Heart left ventricle (tissue), 16 donors: ENCODE measurements around the gene NIPBL. TPM values are rescaled to one million over a fixed set of nuclear protein-coding genes. Genes with fewer than 3 reads are reported as not detected.
"Not testable (repeated sequence)": the region's sequence is repeated elsewhere in the genome, so short reads cannot be mapped to it uniquely, and the experiment has no call there.

Experiments used
- ATAC-seq, 4 donors: fragments of 200-7000 bp; cut with Tn5 transposase; one replicate each; pipeline ENCODE4 v1.9.1; 2020 to 2022; ENCODE audit warnings: moderate library complexity in 4 of 4, mild to moderate bottlenecking in 3 of 4, moderate number of reproducible peaks in 1 of 4
- DNase-seq, 5 donors: peaks; one replicate each; pipeline ENCODE4 v3.0.0-alpha.2; 2020
- H3K27ac ChIP-seq, 12 donors: fragments of 200-600 bp; sonication (generic) in 4 of 12; one replicate each; pipeline versions ENCODE4 v1.5.0 to v1.8.0; 2016 to 2022; ENCODE audit warnings: mild to moderate bottlenecking in 2 of 12
- H3K27me3 ChIP-seq, 9 donors: fragments of 200-600 bp; sonication (generic) in 2 of 9; one replicate each; pipeline versions ENCODE4 v1.5.1 to v1.8.0; 2016 to 2022; ENCODE audit warnings: mild to moderate bottlenecking in 3 of 9
- H3K36me3 ChIP-seq, 9 donors: fragments of 200-600 bp; sonication (generic) in 2 of 9; one replicate each; pipeline versions ENCODE4 v1.5.0 to v1.8.0; 2018 to 2022; ENCODE audit warnings: mild to moderate bottlenecking in 2 of 9
- H3K4me1 ChIP-seq, 12 donors: fragments of 200-600 bp; sonication (generic) in 4 of 12; one replicate each; pipeline versions ENCODE4 v1.5.0 to v1.8.0; 2016 to 2022; ENCODE audit warnings: mild to moderate bottlenecking in 3 of 12
- H3K4me3 ChIP-seq, 12 donors: fragments of 200-600 bp; sonication (generic) in 4 of 12; one replicate each; pipeline versions ENCODE4 v1.5.0 to v1.8.0; 2017 to 2022; ENCODE audit warnings: mild to moderate bottlenecking in 9 of 12, moderate library complexity in 4 of 12
- H3K9me3 ChIP-seq, 12 donors: fragments of 200-600 bp; sonication (generic) in 4 of 12; one replicate each; pipeline versions ENCODE4 v1.5.0 to v1.8.0; 2016 to 2022; ENCODE audit warnings: mild to moderate bottlenecking in 1 of 12
- POLR2A ChIP-seq, 2 donors: fragments of 450-650 bp; IDR thresholded peaks; one replicate each; pipeline ENCODE4 v1.6.1; 2017; ENCODE audit warnings: antibody characterized with exemption in 2 of 2, mild to moderate bottlenecking in 2 of 2, moderate library complexity in 2 of 2
- WGBS, 4 donors: extraction: QIAGEN DNeasy Blood & Tissue Kit in 2 of 4; methylation state at CpG; one replicate each; pipeline versions ENCODE4 v1.1.5 to v1.1.7; 2013 to 2018; 5-methylcytosine and 5-hydroxymethylcytosine counted together
- intact Hi-C, 10 donors: fragments of 100-400 bp; cut with DNase I; formaldehyde crosslinking; loops; one replicate each; pipeline versions ENCODE4 v1.11.1 to v1.14.2; 2022
- polyA plus RNA-seq, 2 donors: library from polyadenylated mRNA; stranded (reverse); fragments of 200-250 nt; gene quantifications; one replicate each; pipeline ENCODE4 v1.2.3, GENCODE V29; 2013
- total RNA-seq, 9 donors: library from RNA; depleted of rRNA in 2 of 9; stranded (reverse); fragments of >200 nt in 2 of 9; fragmentation: NEBNext Ultra II Directional in 3 of 9; extraction: Animal tissue kit (Norgen Biotek cat#: 25700) in 3 of 9; gene quantifications; one replicate each; pipeline versions ENCODE4 v1.1.0 to v1.2.4, GENCODE V29; 2016 to 2023
- TF ChIP-seq, protein P1 (sequence below), 12 donors: fragments of 200-600 bp; sonication (generic) in 4 of 12; IDR thresholded peaks; one replicate each; pipeline versions ENCODE4 v1.5.0 to v1.8.0; 2018 to 2022; ENCODE audit warnings: antibody characterized with exemption in 12 of 12, mild to moderate bottlenecking in 5 of 12
- donor health status: ischemic (EF 13 %, LVEDD 7.1; RV severe dilation, severe dysfunction).
- donor health status: healthy with polysubstance abuse.
- donor health status: DM: no; HTN: yes; CAD: no.
- donor health status: DM: no; HTN: no; CAD: no.
- donor health status: ischemic (EF 25% LVEDD 6.9; RV normal size, moderate dysfunction).
- donor health status: ischemic (EF 25% LVEDD 5.7; RV mildly dilated, moderate dysfunction).
- donor health status: healthy.
- donor health status: DM: yes; HTN: yes; CAD: no.
- donor health status: ischemic (EF 35%, LVEDD 5.7; RV mildly dilated, moderate dysfunction).
- donor health status: nonischemic (EF 11% LVEDD 7.7; RV severe dilation, severe dysfunction).
- donor health status: DM: yes; HTN: yes; CAD: no.
- donor health status: PGD.
- donor health status: ischemic (EF 29% LVEDD 5.4; RV normal size, mild dysfunction).
- donor health status: nonischemic (EF 23%, LVEDD 6.1; RV moderate dilation, normal function).

NIPBL gene
- total and polyA plus RNA-seq, 11 donors: 13.2 to 57.3 (median 38.2) TPM

DNA sequence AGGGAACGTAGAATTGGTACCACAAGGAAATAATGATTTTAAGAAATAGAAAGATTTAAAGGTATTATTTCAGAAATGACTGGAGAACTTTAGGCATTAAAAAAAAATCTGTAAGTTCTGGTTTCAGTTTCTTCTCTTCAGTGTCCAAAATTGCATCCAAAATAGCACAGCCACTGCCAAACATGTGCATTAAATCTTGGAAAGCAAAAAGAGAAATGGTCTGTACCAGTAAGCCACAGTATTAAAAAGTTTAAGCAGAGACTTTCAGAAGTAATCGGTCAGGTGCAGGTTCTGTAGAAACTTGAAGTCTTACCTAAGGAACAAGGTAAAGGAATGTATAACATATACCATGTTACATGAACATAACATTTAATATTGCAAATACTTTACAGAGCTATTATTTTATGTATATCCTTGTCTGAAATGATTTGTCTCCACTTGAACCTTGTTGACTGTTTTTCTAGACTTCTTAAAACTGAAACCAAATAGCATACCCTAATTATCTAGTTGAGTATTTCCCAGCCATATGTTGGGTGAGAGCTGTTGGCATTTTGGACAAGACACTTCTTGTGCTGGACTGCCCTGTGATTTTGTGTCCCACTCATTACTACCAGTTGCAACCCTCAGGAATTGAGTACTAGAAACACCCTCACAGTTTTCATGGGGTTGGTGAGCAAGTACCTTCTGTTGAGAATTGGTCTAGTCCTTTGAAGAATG, 32.1 kb downstream of the NIPBL start:
- H3K4me3 ChIP-seq: no peak overlapping the region
- no peak for ATAC-seq
- 75 to 86% (median 83%) methylated on average over 2 of the region's 2 CpGs for WGBS, 4 donors
- no peak for TF ChIP-seq POLR2A (IDR thresholded peaks at IDR 0.05)
- TF ChIP-seq, protein P1, sequence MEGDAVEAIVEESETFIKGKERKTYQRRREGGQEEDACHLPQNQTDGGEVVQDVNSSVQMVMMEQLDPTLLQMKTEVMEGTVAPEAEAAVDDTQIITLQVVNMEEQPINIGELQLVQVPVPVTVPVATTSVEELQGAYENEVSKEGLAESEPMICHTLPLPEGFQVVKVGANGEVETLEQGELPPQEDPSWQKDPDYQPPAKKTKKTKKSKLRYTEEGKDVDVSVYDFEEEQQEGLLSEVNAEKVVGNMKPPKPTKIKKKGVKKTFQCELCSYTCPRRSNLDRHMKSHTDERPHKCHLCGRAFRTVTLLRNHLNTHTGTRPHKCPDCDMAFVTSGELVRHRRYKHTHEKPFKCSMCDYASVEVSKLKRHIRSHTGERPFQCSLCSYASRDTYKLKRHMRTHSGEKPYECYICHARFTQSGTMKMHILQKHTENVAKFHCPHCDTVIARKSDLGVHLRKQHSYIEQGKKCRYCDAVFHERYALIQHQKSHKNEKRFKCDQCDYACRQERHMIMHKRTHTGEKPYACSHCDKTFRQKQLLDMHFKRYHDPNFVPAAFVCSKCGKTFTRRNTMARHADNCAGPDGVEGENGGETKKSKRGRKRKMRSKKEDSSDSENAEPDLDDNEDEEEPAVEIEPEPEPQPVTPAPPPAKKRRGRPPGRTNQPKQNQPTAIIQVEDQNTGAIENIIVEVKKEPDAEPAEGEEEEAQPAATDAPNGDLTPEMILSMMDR (IDR thresholded peaks at IDR 0.05): no peak
- no peak overlapping the region for H3K27ac ChIP-seq
- H3K9me3 ChIP-seq: no peaks in the 10 kb centered on the region
- H3K4me1 ChIP-seq: peaks cover 4 to 53% (median 36%) of the 10 kb centered on the region in 12 donors
- DNase-seq: no peak
- no peaks in the 10 kb centered on the region for H3K27me3 ChIP-seq
- no peaks in the 10 kb centered on the region for H3K36me3 ChIP-seq
- intact Hi-C loops: no loop called here

DNA sequence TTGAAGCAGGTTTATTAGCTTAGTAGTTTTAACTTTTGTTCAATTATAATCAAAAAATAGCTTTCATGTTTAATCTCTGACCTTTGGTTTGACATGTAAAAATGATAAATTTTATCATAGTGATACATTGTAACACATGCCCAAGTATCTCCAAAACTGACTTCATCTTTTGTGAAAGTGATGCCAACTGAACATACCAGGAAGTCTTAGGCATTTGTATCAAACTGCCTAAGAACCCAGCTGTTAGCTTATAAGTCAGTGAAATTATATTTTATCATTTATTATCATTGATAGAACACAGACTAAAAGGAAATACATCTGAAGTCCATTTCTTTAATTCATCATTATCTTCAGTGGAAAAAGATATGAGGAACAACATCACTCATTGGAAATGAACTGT, 39.1 kb downstream of the NIPBL start:
- intact Hi-C loops: no loop called here
- H3K27me3 ChIP-seq: no peaks in the 10 kb centered on the region
- no peaks in the 10 kb centered on the region for H3K36me3 ChIP-seq
- ATAC-seq (no peak), DNase-seq (no peak)
- peaks cover 3 to 47% (median 33%) of the 10 kb centered on the region in 12 donors for H3K4me1 ChIP-seq
- no peak overlapping the region for H3K27ac ChIP-seq
- H3K9me3 ChIP-seq: peaks cover 0 to 4% (median 0%) of the 10 kb centered on the region in 12 donors
- TF ChIP-seq, protein P1 (IDR thresholded peaks at IDR 0.05): no peak
- no peak for TF ChIP-seq POLR2A (IDR thresholded peaks at IDR 0.05)
- H3K4me3 ChIP-seq: no peak overlapping the region

DNA sequence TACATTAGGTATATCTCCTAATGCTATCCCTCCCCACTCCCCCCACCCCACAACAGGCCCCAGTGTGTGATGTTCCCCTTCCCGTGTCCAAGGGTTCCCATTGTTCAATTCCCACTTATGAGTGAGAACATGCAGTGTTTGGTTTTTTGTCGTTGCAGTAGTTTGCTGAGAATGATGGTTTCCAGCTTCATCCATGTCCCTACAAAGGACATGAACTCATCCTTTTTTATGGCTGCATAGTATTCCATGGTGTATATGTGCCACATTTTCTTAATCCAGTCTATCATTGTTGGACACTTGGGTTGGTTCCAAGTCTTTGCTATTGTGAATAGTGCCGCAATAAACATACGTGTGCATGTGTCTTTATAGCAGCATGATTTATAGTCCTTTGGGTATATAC, 40.0 kb downstream of the NIPBL start:
- H3K9me3 ChIP-seq, H3K4me3 ChIP-seq, H3K27ac ChIP-seq, H3K36me3 ChIP-seq, ATAC-seq, DNase-seq, H3K27me3 ChIP-seq, intact Hi-C loops: not testable (repeated sequence)
- peaks cover 3 to 47% (median 31%) of the 10 kb centered on the region in 12 donors for H3K4me1 ChIP-seq
- WGBS, 4 donors: 84 to 100% (median 95%) methylated on average over 3 to 4 of the region's 4 CpGs

DNA sequence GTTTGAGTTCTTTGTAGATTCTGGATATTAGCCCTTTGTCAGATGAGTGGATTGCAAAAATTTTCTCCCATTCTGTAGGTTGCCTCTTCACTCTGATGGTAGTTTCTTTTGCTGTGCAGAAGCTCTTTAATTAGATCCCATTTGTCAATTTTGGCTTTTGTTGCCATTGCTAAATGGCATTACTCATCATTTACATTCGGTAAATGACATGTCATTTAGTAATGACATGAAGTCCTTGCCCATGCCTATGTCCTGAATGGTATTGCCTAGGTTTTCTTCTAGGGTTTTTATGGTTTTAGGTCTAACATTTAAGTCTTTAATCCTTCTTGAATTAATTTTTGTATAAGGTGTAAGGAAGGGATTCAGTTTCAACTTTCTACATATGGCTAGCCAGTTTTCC, 40.8 kb downstream of the NIPBL start:
- DNase-seq, H3K9me3 ChIP-seq, ATAC-seq, H3K4me3 ChIP-seq, H3K27ac ChIP-seq, H3K27me3 ChIP-seq, intact Hi-C loops, H3K36me3 ChIP-seq: not testable (repeated sequence)
- WGBS, 4 donors: 90 to 100% (median 93%) methylated on average over 1 of the region's 1 CpG
- H3K4me1 ChIP-seq: peaks cover 3 to 46% (median 29%) of the 10 kb centered on the region in 12 donors

DNA sequence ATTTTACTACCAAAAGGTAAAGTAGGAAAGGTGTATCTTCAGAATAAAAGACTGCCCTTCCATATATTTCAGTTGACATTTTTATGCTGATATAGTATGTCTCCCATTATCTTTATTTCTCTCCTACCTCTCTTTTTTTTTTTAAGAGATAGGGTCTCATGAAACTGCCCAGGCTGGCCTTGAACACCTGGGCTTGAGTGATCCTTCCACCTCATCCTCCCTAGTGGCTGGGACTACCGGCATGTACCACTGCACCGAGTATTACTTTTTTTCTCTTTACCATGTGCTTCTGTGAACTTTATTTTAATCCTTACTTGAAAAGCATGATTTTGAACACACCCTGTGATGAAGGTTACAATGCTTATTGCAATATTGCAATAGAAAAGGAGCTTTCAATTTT, 42.7 kb downstream of the NIPBL start:
- intact Hi-C loops: no loop called here
- no peak for ATAC-seq
- TF ChIP-seq, protein P1 (IDR thresholded peaks at IDR 0.05): no peak
- TF ChIP-seq POLR2A (IDR thresholded peaks at IDR 0.05): no peak
- WGBS, 4 donors: 49 to 64% (median 60%) methylated on average over 2 of the region's 2 CpGs
- Histone ChIP-seq H3K4me3 (no peak overlapping the region), H3K4me1 (peaks cover 3 to 49% (median 29%) of the 10 kb centered on the region in 12 donors), H3K27me3 (no peaks in the 10 kb centered on the region), H3K9me3 (peaks cover 0 to 4% (median 0%) of the 10 kb centered on the region in 12 donors), H3K27ac (no peak overlapping the region), H3K36me3 (no peaks in the 10 kb centered on the region)
- DNase-seq: no peak
